Left lung (tissue), 10 donors: ENCODE measurements around the gene MINDY3. TPM values are rescaled to one million over a fixed set of nuclear protein-coding genes. Genes with fewer than 3 reads are reported as not detected.
"Not testable (repeated sequence)": the region's sequence is repeated elsewhere in the genome, so short reads cannot be mapped to it uniquely, and the experiment has no call there.

ENCODE experiments used
- ATAC-seq: fragments of 200-7000 bp; cut with Tn5 transposase; one replicate; pipeline ENCODE4 v1.9.1; 2020; ENCODE audit warnings: moderate library complexity
- DNase-seq, 4 donors: peaks; one replicate each; pipeline ENCODE4 v3.0.0-alpha.2; 2013 to 2020
- H3K27ac ChIP-seq, 2 donors: fragments of 200-600 bp; sonication (generic) in 1 of 2; one replicate each; pipeline versions ENCODE4 v1.5.0 to v1.8.0; 2020 to 2021
- H3K27me3 ChIP-seq, 2 donors: fragments of 200-600 bp; sonication (generic) in 1 of 2; one replicate each; pipeline versions ENCODE4 v1.5.0 to v1.8.0; 2020 to 2021
- H3K36me3 ChIP-seq, 2 donors: fragments of 200-600 bp; sonication (generic) in 1 of 2; one replicate each; pipeline versions ENCODE4 v1.5.0 to v1.8.0; 2020 to 2021
- H3K4me1 ChIP-seq, 2 donors: fragments of 200-600 bp; one replicate each; pipeline ENCODE4 v1.8.0; 2021
- H3K4me3 ChIP-seq, 2 donors: fragments of 200-600 bp; sonication (generic) in 1 of 2; one replicate each; pipeline versions ENCODE4 v1.5.0 to v1.8.0; 2020 to 2021; ENCODE audit warnings: mild to moderate bottlenecking in 1 of 2
- H3K9me3 ChIP-seq, 2 donors: fragments of 200-600 bp; sonication (generic) in 1 of 2; one replicate each; pipeline versions ENCODE4 v1.5.0 to v1.8.0; 2020 to 2021
- intact Hi-C, 2 donors: fragments of 100-400 bp; cut with DNase I; formaldehyde crosslinking; loops; one replicate each; pipeline versions ENCODE4 v1.11.2 to v1.14.2; 2022
- polyA plus RNA-seq, 6 donors: library from polyadenylated mRNA; unstranded; fragments of 120-200 nt; gene quantifications; one replicate each; pipeline ENCODE4 v1.2.1, GENCODE V29; 2013; ENCODE audit not compliant: insufficient read length in 6 of 6
- total RNA-seq, 2 donors: library from RNA; stranded (reverse); fragmentation: NEBNext Ultra II Directional; extraction: Animal tissue kit (Norgen Biotek cat#: 25700); gene quantifications; one replicate each; pipeline ENCODE4 v1.2.1, GENCODE V29; 2021
- TF ChIP-seq, protein P1 (sequence below), 2 donors: fragments of 200-600 bp; sonication (generic) in 1 of 2; IDR thresholded peaks; one replicate each; pipeline versions ENCODE4 v1.5.0 to v1.8.0; 2021; ENCODE audit warnings: antibody characterized with exemption in 2 of 2
- donor health status: DM: no; HTN: yes; CAD: no.
- donor health status: DM: no; HTN: no; CAD: no.

The MINDY3 gene
- total and polyA plus RNA-seq, 8 donors, result 27.5 to 59.7 (median 43.5) TPM

DNA sequence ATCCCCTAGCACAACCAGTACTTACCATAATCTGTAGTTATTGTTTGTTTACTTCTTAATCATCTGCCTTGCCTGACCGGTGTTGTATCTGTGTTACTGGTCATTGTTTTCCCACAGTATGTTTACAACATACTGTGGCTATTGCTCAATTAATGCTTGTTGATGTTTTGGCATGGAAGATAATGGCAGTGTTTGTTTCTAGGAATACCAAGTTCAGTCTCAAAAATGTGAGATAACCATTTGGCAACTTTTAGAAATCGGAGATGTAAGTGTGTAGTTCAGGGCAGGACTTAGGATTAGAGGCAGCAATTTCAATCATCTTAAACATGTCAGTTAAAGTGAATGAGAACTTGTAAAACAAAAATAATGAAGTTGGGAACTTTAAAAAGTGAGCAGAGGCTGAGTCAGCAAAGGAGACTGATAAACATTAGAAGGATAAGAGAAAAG is 8.2 kb downstream of the MINDY3 start:
- H3K36me3 ChIP-seq, result no peaks in the 10 kb centered on the region
- H3K27ac ChIP-seq, result no peak overlapping the region
- H3K27me3 ChIP-seq, result no peaks in the 10 kb centered on the region
- peaks cover 0 to 11% of the 10 kb centered on the region in 2 donors for H3K9me3 ChIP-seq
- H3K4me1 ChIP-seq, result peaks cover 7 to 26% of the 10 kb centered on the region in 2 donors
- DNase-seq (no peak), ATAC-seq (no peak)
- TF ChIP-seq, protein P1, sequence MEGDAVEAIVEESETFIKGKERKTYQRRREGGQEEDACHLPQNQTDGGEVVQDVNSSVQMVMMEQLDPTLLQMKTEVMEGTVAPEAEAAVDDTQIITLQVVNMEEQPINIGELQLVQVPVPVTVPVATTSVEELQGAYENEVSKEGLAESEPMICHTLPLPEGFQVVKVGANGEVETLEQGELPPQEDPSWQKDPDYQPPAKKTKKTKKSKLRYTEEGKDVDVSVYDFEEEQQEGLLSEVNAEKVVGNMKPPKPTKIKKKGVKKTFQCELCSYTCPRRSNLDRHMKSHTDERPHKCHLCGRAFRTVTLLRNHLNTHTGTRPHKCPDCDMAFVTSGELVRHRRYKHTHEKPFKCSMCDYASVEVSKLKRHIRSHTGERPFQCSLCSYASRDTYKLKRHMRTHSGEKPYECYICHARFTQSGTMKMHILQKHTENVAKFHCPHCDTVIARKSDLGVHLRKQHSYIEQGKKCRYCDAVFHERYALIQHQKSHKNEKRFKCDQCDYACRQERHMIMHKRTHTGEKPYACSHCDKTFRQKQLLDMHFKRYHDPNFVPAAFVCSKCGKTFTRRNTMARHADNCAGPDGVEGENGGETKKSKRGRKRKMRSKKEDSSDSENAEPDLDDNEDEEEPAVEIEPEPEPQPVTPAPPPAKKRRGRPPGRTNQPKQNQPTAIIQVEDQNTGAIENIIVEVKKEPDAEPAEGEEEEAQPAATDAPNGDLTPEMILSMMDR (IDR thresholded peaks at IDR 0.05), result no peak
- no peak overlapping the region for H3K4me3 ChIP-seq
- intact Hi-C loops, result no loop called here

DNA sequence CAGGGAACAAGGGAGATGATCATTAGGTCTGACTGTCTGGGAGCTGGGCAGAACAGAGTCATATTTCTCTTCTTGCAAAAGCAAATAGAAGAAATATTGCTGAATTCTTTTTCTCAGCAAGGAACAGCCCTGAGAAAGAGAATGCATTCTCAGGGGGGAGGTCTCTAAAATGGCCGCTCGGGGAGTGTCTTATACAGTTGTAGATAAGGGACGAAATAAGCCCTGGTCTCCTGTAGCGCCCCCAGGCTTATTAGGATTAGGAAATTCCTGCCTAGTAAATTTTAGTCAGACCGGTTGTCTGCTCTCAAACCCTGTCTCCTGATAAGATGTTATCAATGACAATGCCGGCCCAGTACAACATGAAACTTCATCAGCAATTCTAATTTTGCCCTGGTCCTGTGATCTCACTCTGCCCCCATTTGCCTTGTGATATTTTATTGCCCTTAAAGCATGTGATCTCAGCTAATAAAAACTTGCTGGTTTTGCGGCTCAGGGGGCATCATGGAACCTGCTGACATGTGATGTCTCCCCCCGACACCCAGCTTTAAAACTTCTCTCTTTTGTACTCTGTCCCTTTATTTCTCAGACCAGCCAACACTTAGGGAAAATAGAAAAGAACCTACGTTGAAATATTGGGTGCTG is 9.8 kb downstream of the MINDY3 start:
- DNase-seq, intact Hi-C loops, H3K27me3 ChIP-seq, H3K4me3 ChIP-seq, ATAC-seq, H3K36me3 ChIP-seq, H3K27ac ChIP-seq: not testable (repeated sequence)
- Histone ChIP-seq H3K4me1 (peaks cover 0 to 11% of the 10 kb centered on the region in 2 donors), H3K9me3 (peaks cover 0 to 11% of the 10 kb centered on the region in 2 donors)

DNA sequence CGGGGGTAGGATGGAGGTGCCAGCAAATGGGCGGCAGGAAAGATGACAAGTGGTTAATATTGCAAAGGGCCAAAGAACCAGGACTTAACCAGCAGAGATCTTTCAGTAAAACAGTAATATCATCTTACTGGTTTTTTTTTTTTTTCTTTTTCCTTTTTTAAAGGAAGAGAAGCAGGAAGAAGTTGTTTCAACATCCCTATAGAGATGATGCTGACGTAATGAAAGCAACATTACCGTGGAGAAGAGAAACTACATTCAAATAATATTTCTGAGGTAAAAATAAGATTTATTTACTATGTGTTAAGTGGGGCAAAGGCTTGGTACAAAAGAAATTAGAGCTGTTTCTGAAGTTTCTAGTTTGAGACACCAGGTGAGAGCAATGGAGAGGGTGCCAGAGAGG is 11.0 kb downstream of the MINDY3 start:
- Histone ChIP-seq H3K27ac (peak overlapping the region in 1 of 2 donors; percentile 15), H3K27me3 (no peaks in the 10 kb centered on the region), H3K4me1 (peaks cover 0 to 11% of the 10 kb centered on the region in 2 donors), H3K36me3 (no peaks in the 10 kb centered on the region), H3K9me3 (peaks cover 0 to 11% of the 10 kb centered on the region in 2 donors), H3K4me3 (no peak overlapping the region)
- DNase-seq (no peak), ATAC-seq (no peak)
- TF ChIP-seq, protein P1 (IDR thresholded peaks at IDR 0.05), result no peak
- intact Hi-C loops, result no loop called here

DNA sequence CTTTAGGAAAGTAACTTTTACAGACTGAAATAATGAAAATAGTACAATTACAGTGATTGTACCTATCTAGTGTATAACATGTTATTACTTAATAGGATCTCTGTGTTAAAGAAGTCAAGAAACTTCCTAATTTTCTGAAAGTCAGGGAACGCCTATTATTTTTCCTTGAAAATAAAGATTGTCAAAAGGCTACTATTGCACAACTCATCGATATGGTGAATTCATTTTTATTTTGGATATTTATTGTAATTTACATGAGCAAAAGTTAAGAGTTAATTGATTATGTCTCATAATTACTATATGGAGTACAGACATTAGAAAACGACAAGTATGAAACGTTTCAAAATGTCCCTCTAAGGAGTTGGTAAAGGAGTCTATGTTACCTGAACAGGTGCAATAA is 12.8 kb downstream of the MINDY3 start:
- ATAC-seq (no peak), DNase-seq (no peak)
- no peak overlapping the region for H3K4me3 ChIP-seq
- TF ChIP-seq, protein P1 (IDR thresholded peaks at IDR 0.05), result no peak
- no peaks in the 10 kb centered on the region for H3K27me3 ChIP-seq
- no peak overlapping the region for H3K27ac ChIP-seq
- H3K36me3 ChIP-seq, result no peaks in the 10 kb centered on the region
- H3K9me3 ChIP-seq, result peaks cover 0 to 11% of the 10 kb centered on the region in 2 donors
- intact Hi-C loops, result no loop called here
- H3K4me1 ChIP-seq, result peaks cover 0 to 21% of the 10 kb centered on the region in 2 donors

DNA sequence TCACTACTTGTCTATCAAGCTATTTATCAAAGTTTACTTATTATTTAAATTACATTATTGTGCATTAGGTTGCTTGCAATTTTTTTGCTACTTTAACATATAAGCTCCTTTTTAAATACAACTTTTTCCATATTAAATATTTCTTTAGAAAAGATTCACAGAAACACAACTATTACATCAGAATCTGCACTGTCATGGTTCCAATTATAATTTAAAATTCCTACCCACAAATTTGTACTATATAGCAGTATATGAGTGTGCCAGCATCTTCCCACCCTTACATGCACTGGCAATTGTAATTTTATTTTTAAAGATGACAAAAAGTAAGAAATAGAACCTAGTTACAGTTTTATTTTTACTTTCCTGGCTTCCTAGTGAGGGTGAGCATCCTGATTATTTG is 15.8 kb downstream of the MINDY3 start:
- DNase-seq, result no peak
- ATAC-seq, result no peak
- TF ChIP-seq, protein P1 (IDR thresholded peaks at IDR 0.05), result no peak
- Histone ChIP-seq H3K27ac (no peak overlapping the region), H3K9me3 (no peaks in the 10 kb centered on the region), H3K4me3 (no peak overlapping the region), H3K27me3 (no peaks in the 10 kb centered on the region), H3K4me1 (peaks cover 0 to 32% of the 10 kb centered on the region in 2 donors), H3K36me3 (no peaks in the 10 kb centered on the region)
- intact Hi-C loops, result no loop called here

DNA sequence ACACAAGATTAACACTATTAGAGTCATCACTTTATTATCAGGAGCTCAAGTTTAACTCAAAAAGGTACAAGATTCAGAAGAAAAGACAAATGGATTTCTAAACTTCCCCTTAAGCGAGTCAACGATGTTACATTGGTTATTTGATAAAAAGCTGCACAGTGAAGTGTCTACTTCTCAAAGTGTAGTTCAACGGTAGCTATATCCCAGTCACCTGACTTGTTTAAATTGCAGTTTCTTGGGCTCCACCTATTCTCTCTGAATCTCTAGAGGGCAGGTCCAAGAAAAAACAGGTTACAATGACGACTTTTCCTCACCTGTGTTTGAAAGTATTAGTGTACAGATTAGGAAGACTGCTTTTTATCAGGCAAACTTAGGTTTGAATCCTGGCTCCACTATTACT is 16.6 kb downstream of the MINDY3 start:
- no peak for ATAC-seq
- no peak for DNase-seq
- Histone ChIP-seq H3K9me3 (no peaks in the 10 kb centered on the region), H3K27ac (peak overlapping the region in 1 of 2 donors; percentile 11), H3K36me3 (no peaks in the 10 kb centered on the region), H3K27me3 (no peaks in the 10 kb centered on the region), H3K4me1 (peaks cover 0 to 24% of the 10 kb centered on the region in 2 donors), H3K4me3 (no peak overlapping the region)
- TF ChIP-seq, protein P1 (IDR thresholded peaks at IDR 0.05), result no peak
- intact Hi-C loops, result no loop called here
